Measurements from ENCODE around the gene NT5C3B. TPM values are rescaled to one million over a fixed set of nuclear protein-coding genes. Genes with fewer than 3 reads are reported as not detected.

NT5C3B gene
- total and polyA plus RNA-seq, 4 donors = 34.9 to 68.5 (median 37.9) TPM

DNA sequence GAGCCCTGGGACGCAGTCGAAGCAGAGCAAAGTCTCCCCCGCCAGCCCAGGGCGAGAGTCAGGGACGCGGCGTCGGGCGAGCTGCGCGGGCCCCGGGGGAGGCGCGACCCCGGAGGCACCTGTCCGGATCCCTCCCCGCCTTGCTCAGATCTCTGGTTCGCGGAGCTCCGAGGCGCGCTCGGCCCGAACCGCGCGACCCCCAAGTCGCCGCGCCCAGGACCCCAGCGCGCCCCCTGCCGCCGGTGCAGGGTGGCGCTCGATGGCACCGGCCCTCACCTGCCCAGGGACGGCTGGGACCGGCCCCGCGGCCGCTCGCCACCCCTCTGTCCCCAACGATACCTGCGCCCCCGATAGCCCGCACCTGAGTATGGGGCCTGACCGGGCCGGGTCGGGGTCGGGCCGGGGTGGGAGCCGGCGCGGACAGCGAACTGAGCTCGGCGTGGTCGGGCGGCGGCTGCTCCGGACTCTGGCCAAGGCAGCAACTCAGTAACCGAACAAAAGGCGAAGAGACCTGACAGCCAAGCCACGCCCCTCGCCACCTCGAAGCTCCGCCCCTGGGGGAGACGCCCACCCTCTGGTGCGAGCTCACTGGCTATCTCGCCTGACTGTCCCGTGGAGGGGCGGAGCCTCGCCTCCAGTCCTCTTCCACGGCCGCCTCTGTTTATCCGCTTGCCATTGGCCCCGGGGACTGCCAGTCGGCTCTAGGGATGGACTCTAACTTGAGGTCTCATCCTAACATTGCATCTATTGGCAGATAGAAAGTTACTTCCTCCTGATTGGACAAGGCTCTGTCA, 49.6 kb downstream of the NT5C3B start, which contains the start of gene JUP:
JUP (minus strand) TSS at position 485 of the 794 bp plus-strand sequence. CDS start 14,857 bp downstream, outside the sequence.
- Histone ChIP-seq H3K27ac (ENCODE audit: low read depth in 1 of 2, low read length in 1 of 2) (peak within 1 kb of the TSS; percentile 94 to 95), H3K4me3 (peak within 1 kb of the TSS; percentile 71)
- TF ChIP-seq CTCF (IDR thresholded peaks at IDR 0.05; ENCODE audit: control extremely low read depth, extremely low read depth) = peak; percentile 4

DNA sequence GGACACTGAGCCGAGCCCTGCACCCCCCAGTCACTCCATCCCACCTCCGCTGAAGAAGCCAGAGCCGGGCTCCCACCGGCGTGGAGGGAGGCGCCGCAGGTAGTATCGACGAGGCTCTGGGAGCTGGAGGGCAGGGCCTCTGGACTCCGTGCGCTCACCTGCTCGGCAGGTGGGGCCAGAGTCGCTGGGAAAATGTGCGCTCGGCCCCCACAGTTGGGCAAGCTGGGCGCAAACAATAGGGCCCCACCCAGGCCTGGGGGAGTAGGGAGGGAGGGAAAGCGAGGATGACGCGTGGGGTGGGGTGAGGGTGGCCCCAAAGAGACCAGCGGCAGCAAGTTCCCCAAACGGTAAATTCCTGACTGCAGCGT, 50.2 kb downstream of the NT5C3B start:
- Histone ChIP-seq H3K4me1 (ENCODE audit: control insufficient read depth in 5 of 5, insufficient read depth in 5 of 5, low read length in 5 of 5) (peaks cover 6 to 32% (median 29%) of the 10 kb centered on the region in 5 donors), H3K9ac (ENCODE audit: insufficient read depth in 1 of 2, low read length in 2 of 2) (peak overlapping the region in 1 of 2 donors; percentile 46), H3K9me3 (ENCODE audit: control insufficient read depth in 4 of 4, insufficient read depth in 3 of 4, low read length in 3 of 4) (no peaks in the 10 kb centered on the region), H3K36me3 (ENCODE audit: control insufficient read depth in 4 of 4, insufficient read depth in 4 of 4, low read length in 4 of 4) (no peaks in the 10 kb centered on the region), H3K27me3 (ENCODE audit: control insufficient read depth in 3 of 3, insufficient read depth in 3 of 3, low read length in 2 of 3) (no peaks in the 10 kb centered on the region), H3K27ac (ENCODE audit: low read depth in 1 of 2, low read length in 1 of 2) (peak overlapping the region; percentile 94 to 95), H3K4me3 (peak overlapping the region; percentile 71)
- no peak for TF ChIP-seq CTCF (IDR thresholded peaks at IDR 0.05; ENCODE audit: control extremely low read depth, extremely low read depth)
- DNase-seq (peak; percentile 36 to 56 (median 51)), ATAC-seq (ENCODE audit: insufficient read depth, low FRiP score) (peak; percentile 15)
- 1 to 2% methylated on average over 22 of the region's 22 CpGs for WGBS, 2 donors

More for the DNA sequence above, 49.6 kb downstream of the NT5C3B start, which contains the start of gene JUP:
- peak; percentile 96 for ATAC-seq (ENCODE audit: insufficient read depth, low FRiP score)
- H3K9ac ChIP-seq (ENCODE audit: insufficient read depth in 1 of 2, low read length in 2 of 2) = peak within 1 kb of the TSS; percentile 50 to 61
- WGBS, 2 donors = 1% methylated on average over 70 to 79 of the region's 79 CpGs
- no peaks in the 10 kb centered on the region for H3K36me3 ChIP-seq (ENCODE audit: control insufficient read depth in 4 of 4, insufficient read depth in 4 of 4, low read length in 4 of 4)
- no peaks in the 10 kb centered on the region for H3K9me3 ChIP-seq (ENCODE audit: control insufficient read depth in 4 of 4, insufficient read depth in 3 of 4, low read length in 3 of 4)
- peaks cover 6 to 30% (median 26%) of the 10 kb centered on the region in 5 donors for H3K4me1 ChIP-seq (ENCODE audit: control insufficient read depth in 5 of 5, insufficient read depth in 5 of 5, low read length in 5 of 5)
- DNase-seq = peak; percentile 99 to 100 (median 99)
- H3K27me3 ChIP-seq (ENCODE audit: control insufficient read depth in 3 of 3, insufficient read depth in 3 of 3, low read length in 2 of 3) = no peaks in the 10 kb centered on the region

DNA sequence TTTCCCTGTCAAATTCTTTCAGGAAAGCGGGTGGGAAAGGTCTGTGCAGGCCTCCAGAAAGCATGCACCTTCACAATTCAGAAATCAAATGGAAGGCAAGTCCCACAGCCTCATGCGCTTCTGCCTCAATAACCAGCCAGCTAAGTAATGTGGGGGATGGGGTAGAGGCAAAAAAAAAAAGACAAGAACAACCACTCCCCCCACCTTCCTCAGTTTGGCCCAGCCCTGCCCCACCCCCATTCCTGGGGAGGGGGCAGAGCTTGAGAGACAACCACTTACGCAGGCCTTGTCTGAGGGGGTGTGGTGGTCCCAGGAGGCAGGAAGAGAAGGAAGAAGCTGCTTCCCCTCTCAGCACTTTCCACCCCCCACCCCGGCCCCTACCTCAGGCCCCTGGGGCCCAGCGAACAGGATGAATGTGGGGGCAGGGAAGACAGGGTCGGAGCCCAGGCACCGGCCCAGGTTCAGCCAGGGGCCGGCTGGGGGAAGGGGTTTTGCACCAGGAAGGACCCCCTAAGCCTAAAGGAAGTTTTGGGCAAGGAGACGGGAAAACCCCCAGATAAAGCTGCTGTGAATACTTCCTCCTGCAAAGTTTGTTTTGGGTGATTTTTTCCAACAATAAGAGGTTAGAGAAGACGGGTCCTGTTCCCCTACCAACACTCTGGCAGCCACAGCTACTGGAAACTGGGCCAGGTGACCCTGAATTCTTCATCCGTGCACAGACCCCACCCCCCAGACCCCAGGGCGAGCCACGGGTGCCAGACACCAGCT, 50.8 kb downstream of the NT5C3B start:
- peak; percentile 69 to 84 (median 78) for DNase-seq

More for the DNA sequence above, 50.8 kb downstream of the NT5C3B start:
- ATAC-seq (ENCODE audit: insufficient read depth, low FRiP score) = no peak
- H3K4me3 ChIP-seq = peak overlapping the region; percentile 71
- no peaks in the 10 kb centered on the region for H3K36me3 ChIP-seq (ENCODE audit: control insufficient read depth in 4 of 4, insufficient read depth in 4 of 4, low read length in 4 of 4)
- no peaks in the 10 kb centered on the region for H3K9me3 ChIP-seq (ENCODE audit: control insufficient read depth in 4 of 4, insufficient read depth in 3 of 4, low read length in 3 of 4)
- TF ChIP-seq CTCF (IDR thresholded peaks at IDR 0.05; ENCODE audit: control extremely low read depth, extremely low read depth) = no peak
- WGBS, 2 donors = 3 to 5% methylated on average over 13 of the region's 13 CpGs
- H3K27ac ChIP-seq (ENCODE audit: low read depth in 1 of 2, low read length in 1 of 2) = peak overlapping the region; percentile 94 to 95
- H3K4me1 ChIP-seq (ENCODE audit: control insufficient read depth in 5 of 5, insufficient read depth in 5 of 5, low read length in 5 of 5) = peaks cover 6 to 32% (median 29%) of the 10 kb centered on the region in 5 donors
- no peaks in the 10 kb centered on the region for H3K27me3 ChIP-seq (ENCODE audit: control insufficient read depth in 3 of 3, insufficient read depth in 3 of 3, low read length in 2 of 3)
- peak overlapping the region; percentile 28 to 46 for H3K9ac ChIP-seq (ENCODE audit: insufficient read depth in 1 of 2, low read length in 2 of 2)
